Thyroid gland (tissue), 4 donors: ENCODE data around the gene CDC14B. TPM values are rescaled to one million over a fixed set of nuclear protein-coding genes. Genes with fewer than 3 reads are reported as not detected.

Source experiments
- DNase-seq, 2 donors: peaks; one replicate each; pipeline ENCODE4 v3.0.0-alpha.2; 2019
- H3K27ac ChIP-seq, 3 donors: fragments of 200-600 bp; sonication (generic); 1 replicate in 2 of 3; 2 replicates in 1 of 3; pipeline ENCODE4 v1.5.1; 2016 to 2019; ENCODE audit warnings: mild to moderate bottlenecking in 1 of 3, moderate library complexity in 1 of 3
- H3K27me3 ChIP-seq: fragments of 200-600 bp; sonication (generic); one replicate; pipeline ENCODE4 v1.5.1; 2019
- H3K36me3 ChIP-seq, 2 donors: fragments of 200-600 bp; sonication (generic); one replicate each; pipeline ENCODE4 v1.5.1; 2016 to 2019
- H3K4me1 ChIP-seq, 2 donors: fragments of 200-600 bp; sonication (generic); one replicate each; pipeline ENCODE4 v1.5.1; 2017 to 2019
- H3K4me3 ChIP-seq, 3 donors: fragments of 200-600 bp; sonication (generic); replicated peaks in 1 of 3; 1 replicate in 2 of 3; 2 replicates in 1 of 3; pipeline ENCODE4 v1.5.1; 2016; ENCODE audit warnings: mild to moderate bottlenecking in 1 of 3
- H3K9me3 ChIP-seq: fragments of 200-600 bp; sonication (generic); one replicate; pipeline ENCODE4 v1.5.1; 2017
- CTCF ChIP-seq, 6 experiments: fragments of 200-600 bp in 3 of 6; fragments of 450-650 bp in 3 of 6; sonication (generic) in 3 of 6; IDR thresholded peaks; one replicate each; pipeline ENCODE4 v1.5.1; 2016 to 2019; ENCODE audit warnings: antibody characterized with exemption in 6 of 6, mild to moderate bottlenecking in 2 of 6, inconsistent platforms in 1 of 6, moderate library complexity in 1 of 6
- POLR2A ChIP-seq, 2 donors: fragments of 450-650 bp; IDR thresholded peaks; one replicate each; pipeline ENCODE4 v1.6.1; 2017; ENCODE audit warnings: antibody characterized with exemption in 2 of 2, mild to moderate bottlenecking in 2 of 2, moderate library complexity in 1 of 2
- WGBS, 2 donors: methylation state at CpG; one replicate each; pipeline ENCODE4 v1.1.5; 2017; 5-methylcytosine and 5-hydroxymethylcytosine counted together
- intact Hi-C: fragments of 100-400 bp; cut with DNase I; formaldehyde crosslinking; loops from one replicate; pipeline ENCODE4 v1.15.1; 2023
- total RNA-seq, 4 donors: library from RNA; depleted of rRNA; stranded (reverse); fragments of >200 nt; gene quantifications; one replicate each; pipeline ENCODE4 v1.2.3, GENCODE V29; 2016

CDC14B gene
- total RNA-seq, 4 donors from 2014 or later = 39.7 to 87.4 (median 56.3) TPM

DNA sequence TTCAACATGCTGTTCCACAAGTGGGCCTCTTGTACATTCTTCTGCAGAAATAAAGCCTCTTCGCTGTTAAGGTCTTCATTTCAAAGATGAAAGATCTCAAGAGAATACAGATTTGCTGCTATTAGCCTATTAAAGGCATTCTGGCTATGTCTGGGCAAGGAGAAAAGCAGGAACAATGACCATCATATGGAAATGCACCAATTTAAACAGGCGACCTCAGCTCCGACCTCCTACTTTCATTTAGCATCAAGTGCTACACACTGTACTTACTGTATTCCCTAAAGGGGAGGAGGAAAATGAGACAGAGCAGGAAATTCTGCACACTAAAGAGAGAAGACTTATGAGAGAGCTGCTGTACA lies 104.9 kb downstream of the CDC14B start:
- Histone ChIP-seq H3K27me3 (no peaks in the 10 kb centered on the region), H3K36me3 (no peaks in the 10 kb centered on the region), H3K4me1 (peaks cover 11 to 33% of the 10 kb centered on the region in 2 donors), H3K27ac (peak overlapping the region in 2 of 3 donors; percentile 64 to 65), H3K9me3 (no peaks in the 10 kb centered on the region), H3K4me3 (no peak overlapping the region)
- intact Hi-C loops = loop anchor here (10.0 kb wide), 1 partner anchor 50 kb away; no protein-coding TSS in a partner anchor
- 78% methylated on average over 3 of the region's 3 CpGs for WGBS, 2 donors
- TF ChIP-seq CTCF (IDR thresholded peaks at IDR 0.05) (no peak), POLR2A (IDR thresholded peaks at IDR 0.05) (no peak)
- no peak for DNase-seq

DNA sequence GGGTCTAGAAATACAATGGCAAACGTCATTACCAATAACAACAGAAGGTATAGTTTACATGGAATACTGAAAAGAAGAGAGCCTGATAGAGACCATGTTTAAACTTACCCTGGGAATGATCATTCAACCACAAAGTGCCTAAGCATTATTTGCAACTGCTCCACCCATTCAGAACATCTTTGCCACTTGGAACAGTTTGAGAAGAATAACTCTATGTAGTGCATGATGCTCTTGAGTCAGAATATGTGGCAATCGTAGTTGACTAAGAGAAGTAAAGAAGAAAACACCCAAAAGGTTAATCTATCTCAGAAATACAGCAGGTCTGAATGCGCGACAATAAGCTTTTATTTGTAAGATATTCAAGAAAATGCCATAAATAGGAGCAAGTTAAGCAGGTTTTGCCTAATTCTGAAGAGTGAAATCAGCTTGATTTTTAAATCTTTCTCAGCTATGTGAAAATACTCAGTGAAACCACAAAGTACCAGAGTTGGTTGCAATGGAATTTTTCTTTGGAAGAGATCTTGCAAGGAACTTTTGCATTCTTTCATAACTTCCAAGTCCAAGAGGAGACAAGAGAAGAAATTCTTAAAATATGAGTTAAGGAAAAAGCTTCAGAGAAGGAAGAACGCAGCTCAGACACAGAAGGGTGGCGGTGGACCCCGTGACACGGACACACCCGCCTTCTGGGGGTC lies 105.4 kb downstream of the CDC14B start:
- H3K36me3 ChIP-seq = no peaks in the 10 kb centered on the region
- H3K4me1 ChIP-seq = peaks cover 11 to 32% of the 10 kb centered on the region in 2 donors
- peak overlapping the region; percentile 4 to 65 (median 64) for H3K27ac ChIP-seq
- no peak for DNase-seq
- intact Hi-C loops = loop anchor here (10.0 kb wide), 1 partner anchor 51 kb away; no protein-coding TSS in a partner anchor
- TF ChIP-seq POLR2A (IDR thresholded peaks at IDR 0.05) (no peak), CTCF (IDR thresholded peaks at IDR 0.05) (no peak)
- no peaks in the 10 kb centered on the region for H3K9me3 ChIP-seq
- 74 to 79% methylated on average over 9 of the region's 9 CpGs for WGBS, 2 donors
- no peaks in the 10 kb centered on the region for H3K27me3 ChIP-seq
- no peak overlapping the region for H3K4me3 ChIP-seq

DNA sequence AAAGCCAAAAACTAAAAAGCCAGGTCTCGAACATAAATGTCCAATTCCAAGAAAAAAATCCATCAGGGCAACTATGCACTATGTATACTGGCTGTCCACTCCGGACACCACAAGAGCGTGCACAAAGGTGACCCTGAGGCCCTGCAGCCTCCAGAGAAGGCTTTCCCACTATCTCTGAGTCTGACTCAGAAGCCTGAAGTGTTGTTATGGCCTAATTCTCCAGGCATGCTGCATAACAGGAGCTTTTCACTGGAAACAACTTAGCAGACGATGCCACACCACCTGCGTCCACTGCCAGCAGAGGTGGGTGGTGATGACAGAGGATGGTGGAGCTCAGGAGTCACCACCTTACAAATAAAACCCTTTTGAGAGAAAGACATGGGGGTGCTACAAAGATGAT lies 106.0 kb downstream of the CDC14B start:
- no peak for TF ChIP-seq CTCF (IDR thresholded peaks at IDR 0.05)
- TF ChIP-seq POLR2A (IDR thresholded peaks at IDR 0.05) = no peak
- H3K36me3 ChIP-seq = no peaks in the 10 kb centered on the region
- H3K4me1 ChIP-seq = peaks cover 11 to 32% of the 10 kb centered on the region in 2 donors
- no peaks in the 10 kb centered on the region for H3K9me3 ChIP-seq
- peak overlapping the region; percentile 4 to 65 (median 64) for H3K27ac ChIP-seq
- no peak overlapping the region for H3K4me3 ChIP-seq
- WGBS, 2 donors = 75 to 78% methylated on average over 5 of the region's 5 CpGs
- no peaks in the 10 kb centered on the region for H3K27me3 ChIP-seq
- DNase-seq = peak; percentile 11 to 31
- intact Hi-C loops = loop anchor here (10.0 kb wide), 1 partner anchor 51 kb away; no protein-coding TSS in a partner anchor

DNA sequence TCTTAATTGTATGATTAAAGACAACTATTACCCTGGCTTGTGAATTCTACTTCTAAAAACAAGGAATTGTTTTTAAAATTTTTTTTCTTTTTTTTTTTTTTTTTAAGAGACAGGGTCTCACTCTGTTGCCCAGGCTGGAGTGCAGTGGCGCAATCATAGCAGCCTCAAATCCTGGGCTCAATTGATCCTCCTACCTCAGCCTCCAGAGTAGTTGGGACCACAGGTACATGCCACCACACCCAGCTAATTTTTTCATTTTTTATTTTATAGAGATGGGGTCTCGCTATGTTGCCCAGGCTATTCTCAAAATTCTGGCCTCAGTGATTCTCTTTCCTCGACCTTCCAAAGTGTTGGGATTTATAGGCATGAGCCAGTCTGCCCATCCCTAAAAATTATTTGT lies 107.4 kb downstream of the CDC14B start:
- Histone ChIP-seq H3K36me3 (no peaks in the 10 kb centered on the region), H3K9me3 (no peaks in the 10 kb centered on the region), H3K27me3 (no peaks in the 10 kb centered on the region), H3K4me3 (no peak overlapping the region), H3K4me1 (peaks cover 11 to 32% of the 10 kb centered on the region in 2 donors), H3K27ac (no peak overlapping the region)
- no peak for TF ChIP-seq POLR2A (IDR thresholded peaks at IDR 0.05)
- TF ChIP-seq CTCF (IDR thresholded peaks at IDR 0.05) = no peak
- DNase-seq = no peak
- WGBS, 2 donors = 97 to 99% methylated on average over 3 of the region's 3 CpGs
- intact Hi-C loops = loop anchor here (10.0 kb wide), 1 partner anchor 53 kb away; no protein-coding TSS in a partner anchor

DNA sequence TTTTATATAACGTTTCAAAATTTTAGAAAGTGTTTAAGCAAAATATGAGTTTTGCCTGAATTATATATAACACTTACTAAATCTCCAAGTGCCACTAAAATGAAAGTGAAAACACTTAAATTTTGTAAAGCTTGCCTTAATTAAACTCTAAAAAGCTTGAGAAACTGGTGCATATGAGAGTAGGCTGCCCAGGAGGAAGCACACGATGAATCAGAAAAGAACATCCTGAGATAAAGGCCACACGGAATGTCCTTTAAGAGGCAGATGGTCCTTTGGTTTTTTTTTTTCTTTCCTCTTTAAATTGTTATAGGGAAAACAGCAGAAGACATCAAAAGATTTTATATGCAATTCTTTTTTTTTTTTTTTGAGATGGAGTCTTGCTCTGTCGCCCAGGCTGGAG lies 109.4 kb downstream of the CDC14B start:
- 77 to 85% methylated on average over 4 of the region's 4 CpGs for WGBS, 2 donors
- Histone ChIP-seq H3K9me3 (no peaks in the 10 kb centered on the region), H3K4me3 (no peak overlapping the region), H3K4me1 (peaks cover 13 to 30% of the 10 kb centered on the region in 2 donors), H3K27ac (no peak overlapping the region), H3K36me3 (no peaks in the 10 kb centered on the region), H3K27me3 (no peaks in the 10 kb centered on the region)
- DNase-seq = no peak
- no peak for TF ChIP-seq POLR2A (IDR thresholded peaks at IDR 0.05)
- intact Hi-C loops = loop anchor here (10.0 kb wide), 1 partner anchor 55 kb away; no protein-coding TSS in a partner anchor
